Endothelial cell of hepatic sinusoid (primary cell): Measurements from ENCODE around the gene ZNF354B.
"Not testable (repeated sequence)": the region's sequence is repeated elsewhere in the genome, so short reads cannot be mapped to it uniquely, and the experiment has no call there.

Experiments
- in situ Hi-C: cut with HindIII; loops from 2 replicates; pipeline ENCODE4 v1.10.0; 2017; ENCODE audit warnings: low sequenced_read_pairs

ZNF354B gene

GRCh38 chr5:178859625-178860521 is at the start of gene ZNF354B:
Gene ZNF354B (plus strand): TSS chr5:178859953. CDS start chr5:178861048, 1,095 bp downstream.
- in situ Hi-C loops, result no loop called here

GRCh38 chr5:178817506-178817905 is 42.2 kb upstream of the ZNF354B start:
- in situ Hi-C loops, result no loop called here

- in situ Hi-C loops, result no loop called here
These were observed 41.7 kb upstream of the ZNF354B start for GRCh38 chr5:178818094-178818493.

DNA sequence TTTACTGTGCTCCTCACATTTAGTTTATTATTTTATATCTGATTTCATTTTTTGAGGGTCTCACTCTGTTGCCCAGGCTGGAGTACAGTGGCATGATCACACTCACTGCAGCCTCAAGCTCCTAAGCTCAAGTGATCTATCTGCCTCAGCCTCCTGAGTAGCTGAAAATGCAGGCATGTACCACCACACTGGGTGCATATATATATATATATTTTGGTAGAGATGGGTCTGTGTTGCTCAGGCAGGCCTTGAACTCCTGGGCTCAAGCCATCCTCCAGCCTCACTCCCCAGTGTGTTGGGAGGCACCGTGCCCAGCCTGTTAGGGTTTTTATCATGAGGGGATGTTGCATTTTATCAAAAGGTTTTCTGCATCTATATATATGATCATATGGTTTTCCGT is 39.8 kb upstream of the ZNF354B start:
- in situ Hi-C loops, result loop anchor here (10.0 kb wide), 1 partner anchor 115 kb away; no protein-coding TSS in a partner anchor

DNA sequence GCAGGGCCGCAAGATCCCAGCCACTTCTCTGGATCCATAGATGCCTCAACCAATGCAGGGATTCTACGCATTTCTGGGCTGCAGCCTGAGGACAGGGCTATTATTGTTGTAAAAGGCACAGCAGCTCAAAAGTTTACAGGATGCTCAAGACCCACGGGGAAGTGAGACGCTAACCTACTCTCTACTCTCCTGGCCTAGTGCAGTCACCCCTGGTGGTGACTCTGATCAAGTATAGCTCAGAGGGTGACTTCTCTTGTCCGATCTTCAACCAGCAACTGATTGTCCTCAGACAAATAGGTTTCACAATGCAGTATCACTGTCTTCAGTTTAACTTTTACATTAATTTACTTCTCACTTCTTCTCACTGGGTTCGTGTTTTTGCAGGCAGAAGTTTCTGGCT is 34.3 kb upstream of the ZNF354B start:
- in situ Hi-C loops, result loop anchor here (10.0 kb wide), 1 partner anchor 121 kb away; no protein-coding TSS in a partner anchor

- in situ Hi-C loops, result loop anchor here (10.0 kb wide), 1 partner anchor 121 kb away; no protein-coding TSS in a partner anchor
These were observed 33.5 kb upstream of the ZNF354B start for GRCh38 chr5:178826216-178826615.

DNA sequence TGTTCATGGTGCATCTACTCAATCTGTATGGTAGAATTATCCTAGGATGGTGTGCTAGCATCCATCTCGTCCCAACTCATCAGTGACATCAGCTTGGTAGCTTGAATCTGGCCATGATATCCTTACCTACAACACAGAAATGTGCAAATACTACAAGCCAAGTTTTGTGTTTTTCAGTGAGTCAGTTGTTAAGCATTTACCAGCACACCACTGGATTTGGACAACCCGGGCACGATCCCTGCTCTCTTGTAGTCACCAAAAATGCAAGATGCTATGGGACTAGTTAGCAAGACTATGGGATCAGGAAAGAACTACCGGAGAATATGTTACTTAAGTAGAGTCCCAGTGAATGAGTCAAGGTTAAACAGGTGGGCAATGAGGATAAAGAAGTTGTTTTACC is 32.1 kb upstream of the ZNF354B start:
- in situ Hi-C loops, result loop anchor here (10.0 kb wide), 1 partner anchor 123 kb away; no protein-coding TSS in a partner anchor

- in situ Hi-C loops, result no loop called here
These were observed 28.7 kb upstream of the ZNF354B start for GRCh38 chr5:178831049-178831448.

DNA sequence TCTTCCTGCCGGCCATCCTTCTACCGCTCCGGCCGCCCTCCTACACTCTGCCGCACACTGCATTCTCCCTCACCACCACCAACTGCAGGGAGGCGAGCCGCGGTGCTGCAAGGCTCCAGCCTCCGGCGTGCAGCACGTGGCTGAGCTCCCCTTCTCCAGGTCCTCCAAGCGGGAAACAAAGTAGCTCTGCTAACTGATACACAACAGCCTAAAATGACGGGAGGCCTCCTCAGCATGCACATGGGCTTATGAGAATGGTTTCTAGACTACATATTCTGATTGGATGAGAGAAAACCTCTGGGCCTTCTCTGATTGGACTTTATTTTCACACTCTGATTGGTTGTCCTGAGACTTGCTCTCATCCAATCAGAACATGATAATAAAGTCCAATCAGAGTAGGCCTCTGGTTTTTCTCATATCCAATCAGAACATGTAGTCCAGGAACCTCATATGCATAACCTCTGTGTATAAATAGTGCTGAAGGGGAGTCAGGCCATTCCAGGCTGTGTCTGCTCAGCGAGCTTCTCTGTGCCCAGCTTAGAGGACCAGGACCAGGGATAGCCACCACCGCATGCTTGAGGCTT is 27.0 kb upstream of the ZNF354B start:
- in situ Hi-C loops, result no loop called here

GRCh38 chr5:178836628-178837027 is 23.1 kb upstream of the ZNF354B start:
- in situ Hi-C loops, result no loop called here

GRCh38 chr5:178838695-178839318 is 20.9 kb upstream of the ZNF354B start:
- in situ Hi-C loops, result not testable (repeated sequence)

GRCh38 chr5:178839319-178839704 is 20.4 kb upstream of the ZNF354B start:
- in situ Hi-C loops, result no loop called here

DNA sequence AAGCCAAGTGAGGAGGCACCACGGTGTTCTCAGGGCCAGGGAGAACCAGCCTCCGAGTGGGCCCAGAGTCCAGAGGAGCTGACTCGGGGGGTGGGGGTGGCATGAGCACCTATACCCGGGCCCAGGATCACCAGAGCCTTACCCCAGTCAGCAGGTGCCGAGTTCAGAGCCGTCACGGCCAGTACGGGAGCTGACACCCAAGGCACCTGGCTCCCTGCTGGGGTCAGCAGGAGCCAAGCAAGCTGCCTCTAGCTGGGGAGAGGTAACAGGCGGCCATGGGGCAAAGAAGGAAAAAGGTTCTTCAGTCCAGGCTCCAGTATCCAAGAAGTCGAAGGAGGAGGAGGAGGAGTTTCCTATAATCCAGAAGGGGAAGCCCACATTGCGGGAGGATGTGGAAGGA is 19.4 kb upstream of the ZNF354B start:
- in situ Hi-C loops, result not testable (repeated sequence)

GRCh38 chr5:178849316-178849715 is 10.4 kb upstream of the ZNF354B start:
- in situ Hi-C loops, result no loop called here

DNA sequence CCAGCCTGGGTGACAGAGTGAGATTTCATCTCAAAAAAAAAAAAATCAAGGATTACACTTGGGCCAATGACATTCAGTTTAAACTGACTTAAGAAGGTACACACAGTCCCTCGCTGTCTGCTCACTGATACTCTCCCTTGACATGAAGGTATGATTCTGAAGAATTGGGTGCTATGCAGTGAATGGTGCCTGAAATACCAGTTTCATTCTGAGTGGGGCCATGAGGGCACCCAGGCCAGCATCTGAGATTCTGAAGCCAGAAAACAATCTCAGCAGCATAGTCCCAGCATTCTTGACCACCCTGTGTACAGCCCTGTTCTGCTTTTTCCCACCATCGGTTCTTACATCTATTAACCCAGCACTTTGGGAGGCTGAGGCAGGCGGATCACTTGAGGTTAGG is 7.8 kb upstream of the ZNF354B start:
- in situ Hi-C loops, result no loop called here

- in situ Hi-C loops, result no loop called here
These were observed 5.5 kb upstream of the ZNF354B start for GRCh38 chr5:178854284-178854683.

DNA sequence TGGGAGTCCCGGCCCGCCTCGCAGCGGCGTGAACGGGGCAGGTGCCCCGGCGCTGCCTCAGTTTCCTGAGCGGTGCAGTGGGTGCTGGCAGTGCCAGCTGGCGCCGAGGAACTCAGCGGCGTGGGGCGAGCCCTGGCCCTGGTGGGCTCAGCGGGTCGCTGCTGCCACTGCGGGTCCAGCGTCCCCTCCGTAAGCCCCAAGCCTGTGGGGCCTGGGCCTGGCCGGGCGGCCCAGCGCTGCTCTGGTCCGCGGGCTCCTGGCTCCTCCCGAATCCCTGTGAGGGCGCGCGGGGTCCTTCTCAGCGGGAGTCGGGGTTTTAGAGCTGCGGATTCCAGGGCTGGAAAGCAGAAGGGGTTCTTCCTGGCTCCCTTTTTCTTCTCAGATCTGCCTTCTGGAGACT is 862 bp downstream of the ZNF354B start:
- in situ Hi-C loops, result not testable (repeated sequence)

- in situ Hi-C loops, result no loop called here
These were observed 1.9 kb downstream of the ZNF354B start for GRCh38 chr5:178861627-178862026.

DNA sequence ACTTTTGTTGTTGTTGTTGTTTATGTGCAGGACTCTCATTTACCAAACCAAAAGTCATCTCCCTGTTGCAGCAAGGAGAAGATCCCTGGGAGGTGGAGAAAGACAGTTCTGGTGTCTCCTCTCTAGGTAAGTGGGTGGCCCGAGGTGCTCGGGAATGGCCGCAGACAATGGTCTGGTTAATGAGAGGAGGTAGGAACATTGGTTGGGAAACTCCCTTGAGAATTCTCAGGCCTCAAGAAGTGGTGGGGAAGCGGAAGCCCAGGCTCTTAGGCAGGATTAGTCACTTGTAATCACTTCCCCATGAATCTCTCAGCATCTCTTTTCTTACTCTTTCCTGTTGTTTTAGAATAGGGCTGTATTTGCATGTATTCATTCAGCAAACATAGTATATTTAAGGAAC is 7.2 kb downstream of the ZNF354B start:
- in situ Hi-C loops, result no loop called here

GRCh38 chr5:178869577-178869976 is 9.8 kb downstream of the ZNF354B start:
- in situ Hi-C loops, result no loop called here

- in situ Hi-C loops, result no loop called here
These were observed 10.7 kb downstream of the ZNF354B start for GRCh38 chr5:178870411-178870810.

- in situ Hi-C loops, result no loop called here
These were observed 12.5 kb downstream of the ZNF354B start for GRCh38 chr5:178872302-178872701.
